Trophoblast cell (in vitro differentiated cells and primary cell): ENCODE data around the gene PARD3B.

Experiments
- DNase-seq, 2 donors: peaks; one replicate each; pipeline ENCODE4 v3.0.0-alpha.2; 2016
- H2AFZ ChIP-seq: 2 replicates; pipeline ENCODE4 v1.6.1; 2013; ENCODE audit warnings: low read length, moderate library complexity, mild to moderate bottlenecking; ENCODE audit not compliant: insufficient read depth, poor library complexity
- H2AK5ac ChIP-seq: 2 replicates; pipeline ENCODE4 v1.6.1; 2013; ENCODE audit warnings: mild to moderate bottlenecking, low read length
- H2BK120ac ChIP-seq: 2 replicates; pipeline ENCODE4 v1.6.1; 2013; ENCODE audit warnings: low read length, mild to moderate bottlenecking, moderate library complexity; ENCODE audit not compliant: insufficient read depth, poor library complexity
- H2BK12ac ChIP-seq: 2 replicates; pipeline ENCODE4 v1.6.1; 2013; ENCODE audit warnings: mild to moderate bottlenecking, low read length, moderate library complexity
- H2BK5ac ChIP-seq: 2 replicates; pipeline ENCODE4 v1.6.1; 2013; ENCODE audit warnings: low read length, low read depth, moderate library complexity, mild to moderate bottlenecking; ENCODE audit not compliant: poor library complexity
- H3K14ac ChIP-seq: 2 replicates; pipeline ENCODE4 v1.6.1; 2013; ENCODE audit warnings: mild to moderate bottlenecking, low read length
- H3K18ac ChIP-seq: 2 replicates; pipeline ENCODE4 v1.6.1; 2013; ENCODE audit warnings: mild to moderate bottlenecking, low read length
- H3K23ac ChIP-seq: 2 replicates; pipeline ENCODE4 v1.6.1; 2013; ENCODE audit warnings: low read length
- H3K27ac ChIP-seq: 2 replicates; pipeline ENCODE4 v1.5.1; 2013; ENCODE audit warnings: low read depth, mild to moderate bottlenecking, inconsistent platforms, low read length, moderate library complexity
- H3K27me3 ChIP-seq: 2 replicates; pipeline ENCODE4 v1.6.1; 2013; ENCODE audit warnings: inconsistent platforms, mild to moderate bottlenecking, low read length, moderate library complexity; ENCODE audit not compliant: insufficient read depth
- H3K36me3 ChIP-seq, 2 experiments: 1 replicate in 1 of 2; 2 replicates in 1 of 2; pipeline ENCODE4 v1.6.1; 2013; ENCODE audit warnings: low read length in 2 of 2, mild to moderate bottlenecking in 2 of 2, moderate library complexity in 1 of 2; ENCODE audit not compliant: insufficient read depth in 2 of 2, control insufficient read depth in 1 of 2
- H3K4ac ChIP-seq: 2 replicates; pipeline ENCODE4 v1.6.1; 2013; ENCODE audit warnings: low read depth, mild to moderate bottlenecking, low read length, moderate library complexity
- H3K4me1 ChIP-seq, 2 experiments: 1 replicate in 1 of 2; 2 replicates in 1 of 2; pipeline ENCODE4 v1.6.1; 2013; ENCODE audit warnings: low read length in 2 of 2, mild to moderate bottlenecking in 2 of 2, moderate library complexity in 1 of 2; ENCODE audit not compliant: insufficient read depth in 2 of 2, control insufficient read depth in 1 of 2
- H3K4me2 ChIP-seq: 2 replicates; pipeline ENCODE4 v1.6.1; 2013; ENCODE audit warnings: inconsistent platforms, mild to moderate bottlenecking, low read length, moderate library complexity
- H3K4me3 ChIP-seq: 2 replicates; pipeline ENCODE4 v1.5.1; 2013; ENCODE audit warnings: mild to moderate bottlenecking, low read depth, low read length, inconsistent platforms
- H3K79me1 ChIP-seq: one replicate; pipeline ENCODE4 v1.6.1; 2013; ENCODE audit warnings: low read length
- H3K79me2 ChIP-seq: 2 replicates; pipeline ENCODE4 v1.6.1; 2013; ENCODE audit warnings: low read length, mild to moderate bottlenecking; ENCODE audit not compliant: control insufficient read depth, insufficient read depth, poor library complexity
- H3K9ac ChIP-seq: 2 replicates; pipeline ENCODE4 v1.6.1; 2013; ENCODE audit warnings: mild to moderate bottlenecking, low read length
- H3K9me3 ChIP-seq: 2 replicates; pipeline ENCODE4 v1.6.1; 2013; ENCODE audit warnings: low read depth, mild to moderate bottlenecking, control low read depth, inconsistent platforms, low read length; ENCODE audit not compliant: insufficient read depth
- H4K12ac ChIP-seq: 2 replicates; pipeline ENCODE4 v1.6.1; 2013; ENCODE audit warnings: low read depth, mild to moderate bottlenecking, low read length, moderate library complexity
- H4K8ac ChIP-seq: 2 replicates; pipeline ENCODE4 v1.6.1; 2013; ENCODE audit warnings: low read depth, mild to moderate bottlenecking, low read length, moderate library complexity
- H4K91ac ChIP-seq: one replicate; pipeline ENCODE4 v1.6.1; 2013; ENCODE audit warnings: low read depth, mild to moderate bottlenecking, low read length, moderate library complexity
- WGBS: extraction: QIAGEN DNeasy Blood & Tissue Kit; methylation state at CpG from one replicate; pipeline ENCODE4 v1.1.7; 2013; ENCODE audit warnings: missing lambda C conversion rate; ENCODE audit not compliant: insufficient read length, insufficient coverage; ENCODE audit errors: extremely low coverage; 5-methylcytosine and 5-hydroxymethylcytosine counted together

The PARD3B gene

GRCh38 chr2:204655626-204656025, 110.4 kb downstream of the PARD3B start:
- H3K4me1 ChIP-seq: no peaks in the 10 kb centered on the region
- H3K18ac ChIP-seq: no peak overlapping the region
- H3K4ac ChIP-seq: no peak overlapping the region
- H3K79me1 ChIP-seq: no peaks in the 10 kb centered on the region
- no peak overlapping the region for H2BK5ac ChIP-seq
- no peak overlapping the region for H4K91ac ChIP-seq
- no peak overlapping the region for H4K12ac ChIP-seq
- H3K27me3 ChIP-seq: no peaks in the 10 kb centered on the region
- no peak overlapping the region for H3K23ac ChIP-seq
- H3K9me3 ChIP-seq: peaks cover 4% of the 10 kb centered on the region
- no peaks in the 10 kb centered on the region for H3K79me2 ChIP-seq
- DNase-seq: no peak
- H2BK12ac ChIP-seq: no peak overlapping the region
- no peak overlapping the region for H3K4me3 ChIP-seq
- H3K9ac ChIP-seq: no peak overlapping the region
- no CpG with 5 or more reads among the region's 3 CpGs for WGBS
- H3K4me2 ChIP-seq: no peak overlapping the region
- H4K8ac ChIP-seq: no peak overlapping the region
- no peak overlapping the region for H3K14ac ChIP-seq
- no peak overlapping the region for H2AK5ac ChIP-seq
- peaks cover 0 to 2% of the 10 kb centered on the region in 2 experiments for H3K36me3 ChIP-seq
- no peak overlapping the region for H2AFZ ChIP-seq
- H3K27ac ChIP-seq: no peak overlapping the region
- H2BK120ac ChIP-seq: no peak overlapping the region

- H3K23ac ChIP-seq: no peak overlapping the region
- H2BK120ac ChIP-seq: no peak overlapping the region
- no peaks in the 10 kb centered on the region for H3K79me2 ChIP-seq
- no peak overlapping the region for H4K91ac ChIP-seq
- no peak overlapping the region for H2AFZ ChIP-seq
- H2AK5ac ChIP-seq: no peak overlapping the region
- H3K27me3 ChIP-seq: no peaks in the 10 kb centered on the region
- no peak overlapping the region for H3K18ac ChIP-seq
- H3K4me1 ChIP-seq: no peaks in the 10 kb centered on the region
- no peak for DNase-seq
- no peaks in the 10 kb centered on the region for H3K36me3 ChIP-seq
- no peak overlapping the region for H3K27ac ChIP-seq
- H2BK5ac ChIP-seq: no peak overlapping the region
- no peak overlapping the region for H3K4me3 ChIP-seq
- H3K4me2 ChIP-seq: no peak overlapping the region
- no peak overlapping the region for H3K9ac ChIP-seq
- H3K79me1 ChIP-seq: no peaks in the 10 kb centered on the region
- H3K4ac ChIP-seq: no peak overlapping the region
- no peak overlapping the region for H4K12ac ChIP-seq
- no peaks in the 10 kb centered on the region for H3K9me3 ChIP-seq
- H3K14ac ChIP-seq: no peak overlapping the region
- no peak overlapping the region for H4K8ac ChIP-seq
- WGBS: no CpG with 5 or more reads among the region's 1 CpG
- H2BK12ac ChIP-seq: no peak overlapping the region
Observed at GRCh38 chr2:204657024-204657423, 111.7 kb downstream of the PARD3B start.

- H3K27ac ChIP-seq: no peak overlapping the region
- no peak overlapping the region for H4K12ac ChIP-seq
- no CpG with 5 or more reads among the region's 5 CpGs for WGBS
- H3K4me1 ChIP-seq: peaks cover 0 to 4% of the 10 kb centered on the region in 2 experiments
- H3K27me3 ChIP-seq: no peaks in the 10 kb centered on the region
- H4K91ac ChIP-seq: no peak overlapping the region
- H2BK12ac ChIP-seq: no peak overlapping the region
- H3K4ac ChIP-seq: no peak overlapping the region
- no peak overlapping the region for H3K4me2 ChIP-seq
- H3K9ac ChIP-seq: no peak overlapping the region
- H4K8ac ChIP-seq: no peak overlapping the region
- peaks cover 2% of the 10 kb centered on the region for H3K79me2 ChIP-seq
- peaks cover 2% of the 10 kb centered on the region for H3K79me1 ChIP-seq
- H3K9me3 ChIP-seq: no peaks in the 10 kb centered on the region
- H2AK5ac ChIP-seq: no peak overlapping the region
- H3K4me3 ChIP-seq: no peak overlapping the region
- DNase-seq: no peak
- no peak overlapping the region for H3K23ac ChIP-seq
- no peak overlapping the region for H3K14ac ChIP-seq
- H3K36me3 ChIP-seq: no peaks in the 10 kb centered on the region
- no peak overlapping the region for H2BK120ac ChIP-seq
- H2BK5ac ChIP-seq: no peak overlapping the region
- H2AFZ ChIP-seq: no peak overlapping the region
- no peak overlapping the region for H3K18ac ChIP-seq
Observed at GRCh38 chr2:204662956-204663355, 117.7 kb downstream of the PARD3B start.

- no CpG with 5 or more reads among the region's 2 CpGs for WGBS
- no peak overlapping the region for H2BK5ac ChIP-seq
- no peaks in the 10 kb centered on the region for H3K27me3 ChIP-seq
- H2AK5ac ChIP-seq: no peak overlapping the region
- H3K18ac ChIP-seq: no peak overlapping the region
- no peak overlapping the region for H3K23ac ChIP-seq
- no peak overlapping the region for H3K14ac ChIP-seq
- H3K9me3 ChIP-seq: no peaks in the 10 kb centered on the region
- H3K79me2 ChIP-seq: peaks cover 2% of the 10 kb centered on the region
- no peak overlapping the region for H2BK120ac ChIP-seq
- no peak overlapping the region for H3K27ac ChIP-seq
- DNase-seq: peak in 1 of 2 donors; percentile 15
- H3K4me2 ChIP-seq: no peak overlapping the region
- no peaks in the 10 kb centered on the region for H3K36me3 ChIP-seq
- H2BK12ac ChIP-seq: no peak overlapping the region
- no peak overlapping the region for H4K91ac ChIP-seq
- peaks cover 0 to 4% of the 10 kb centered on the region in 2 experiments for H3K4me1 ChIP-seq
- no peak overlapping the region for H4K8ac ChIP-seq
- H3K4me3 ChIP-seq: no peak overlapping the region
- H3K9ac ChIP-seq: no peak overlapping the region
- peaks cover 2% of the 10 kb centered on the region for H3K79me1 ChIP-seq
- no peak overlapping the region for H4K12ac ChIP-seq
- no peak overlapping the region for H2AFZ ChIP-seq
- H3K4ac ChIP-seq: no peak overlapping the region
Observed at GRCh38 chr2:204663816-204664425, 118.6 kb downstream of the PARD3B start.
